ENCODE data around the gene BPTF.

Gene BPTF, protein sequence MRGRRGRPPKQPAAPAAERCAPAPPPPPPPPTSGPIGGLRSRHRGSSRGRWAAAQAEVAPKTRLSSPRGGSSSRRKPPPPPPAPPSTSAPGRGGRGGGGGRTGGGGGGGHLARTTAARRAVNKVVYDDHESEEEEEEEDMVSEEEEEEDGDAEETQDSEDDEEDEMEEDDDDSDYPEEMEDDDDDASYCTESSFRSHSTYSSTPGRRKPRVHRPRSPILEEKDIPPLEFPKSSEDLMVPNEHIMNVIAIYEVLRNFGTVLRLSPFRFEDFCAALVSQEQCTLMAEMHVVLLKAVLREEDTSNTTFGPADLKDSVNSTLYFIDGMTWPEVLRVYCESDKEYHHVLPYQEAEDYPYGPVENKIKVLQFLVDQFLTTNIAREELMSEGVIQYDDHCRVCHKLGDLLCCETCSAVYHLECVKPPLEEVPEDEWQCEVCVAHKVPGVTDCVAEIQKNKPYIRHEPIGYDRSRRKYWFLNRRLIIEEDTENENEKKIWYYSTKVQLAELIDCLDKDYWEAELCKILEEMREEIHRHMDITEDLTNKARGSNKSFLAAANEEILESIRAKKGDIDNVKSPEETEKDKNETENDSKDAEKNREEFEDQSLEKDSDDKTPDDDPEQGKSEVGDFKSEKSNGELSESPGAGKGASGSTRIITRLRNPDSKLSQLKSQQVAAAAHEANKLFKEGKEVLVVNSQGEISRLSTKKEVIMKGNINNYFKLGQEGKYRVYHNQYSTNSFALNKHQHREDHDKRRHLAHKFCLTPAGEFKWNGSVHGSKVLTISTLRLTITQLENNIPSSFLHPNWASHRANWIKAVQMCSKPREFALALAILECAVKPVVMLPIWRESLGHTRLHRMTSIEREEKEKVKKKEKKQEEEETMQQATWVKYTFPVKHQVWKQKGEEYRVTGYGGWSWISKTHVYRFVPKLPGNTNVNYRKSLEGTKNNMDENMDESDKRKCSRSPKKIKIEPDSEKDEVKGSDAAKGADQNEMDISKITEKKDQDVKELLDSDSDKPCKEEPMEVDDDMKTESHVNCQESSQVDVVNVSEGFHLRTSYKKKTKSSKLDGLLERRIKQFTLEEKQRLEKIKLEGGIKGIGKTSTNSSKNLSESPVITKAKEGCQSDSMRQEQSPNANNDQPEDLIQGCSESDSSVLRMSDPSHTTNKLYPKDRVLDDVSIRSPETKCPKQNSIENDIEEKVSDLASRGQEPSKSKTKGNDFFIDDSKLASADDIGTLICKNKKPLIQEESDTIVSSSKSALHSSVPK (N-terminal part only)

DNA sequence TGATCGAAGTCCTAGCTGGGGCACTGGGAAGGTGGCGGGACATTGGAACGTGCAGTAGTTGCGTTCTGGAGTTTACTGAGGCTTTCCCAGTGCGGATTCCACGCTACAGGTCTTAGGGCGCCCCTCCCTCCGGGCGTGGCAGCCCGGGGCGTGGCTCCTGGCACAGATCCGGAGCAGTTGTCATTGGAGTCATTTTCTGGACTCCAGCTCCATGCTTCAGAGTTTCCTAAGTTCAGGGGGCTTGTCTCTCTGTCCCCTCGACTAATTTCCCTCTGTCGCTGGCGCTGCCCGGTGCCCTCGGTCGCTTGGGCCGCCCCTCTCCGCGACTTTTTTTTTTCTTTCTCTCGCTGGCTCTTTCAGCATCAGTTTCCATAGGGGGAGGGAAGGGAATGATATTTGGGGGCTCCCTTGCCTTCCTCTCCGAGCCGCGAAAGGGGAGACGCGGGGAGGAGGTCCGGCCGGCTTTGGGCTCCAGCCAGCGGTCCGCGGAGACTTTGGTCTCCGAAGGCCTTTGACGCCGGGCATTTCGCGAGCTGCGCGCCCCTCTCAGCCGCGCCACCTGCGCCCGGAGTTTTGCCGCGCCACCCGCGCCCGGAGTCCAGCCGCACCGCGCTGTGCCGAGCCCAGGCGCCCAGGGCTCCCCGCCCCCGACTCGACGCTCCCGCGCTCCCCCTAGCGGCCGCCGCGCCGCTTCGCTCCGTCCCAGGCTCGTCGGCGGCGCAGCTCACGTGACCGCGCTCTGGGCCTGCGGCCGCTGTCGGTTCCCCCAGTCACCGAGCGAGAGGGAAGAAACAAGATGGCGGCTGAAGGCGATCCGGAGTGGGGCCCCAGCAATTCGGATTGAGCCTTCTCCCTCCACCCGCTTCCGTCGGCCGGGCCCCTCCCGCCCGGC is at the start of gene BPTF:
TSS of gene BPTF (plus strand) at position 769 of the 892 bp plus-strand sequence. CDS start 222 bp downstream, outside the sequence.
- TF ChIP-seq, protein P1, sequence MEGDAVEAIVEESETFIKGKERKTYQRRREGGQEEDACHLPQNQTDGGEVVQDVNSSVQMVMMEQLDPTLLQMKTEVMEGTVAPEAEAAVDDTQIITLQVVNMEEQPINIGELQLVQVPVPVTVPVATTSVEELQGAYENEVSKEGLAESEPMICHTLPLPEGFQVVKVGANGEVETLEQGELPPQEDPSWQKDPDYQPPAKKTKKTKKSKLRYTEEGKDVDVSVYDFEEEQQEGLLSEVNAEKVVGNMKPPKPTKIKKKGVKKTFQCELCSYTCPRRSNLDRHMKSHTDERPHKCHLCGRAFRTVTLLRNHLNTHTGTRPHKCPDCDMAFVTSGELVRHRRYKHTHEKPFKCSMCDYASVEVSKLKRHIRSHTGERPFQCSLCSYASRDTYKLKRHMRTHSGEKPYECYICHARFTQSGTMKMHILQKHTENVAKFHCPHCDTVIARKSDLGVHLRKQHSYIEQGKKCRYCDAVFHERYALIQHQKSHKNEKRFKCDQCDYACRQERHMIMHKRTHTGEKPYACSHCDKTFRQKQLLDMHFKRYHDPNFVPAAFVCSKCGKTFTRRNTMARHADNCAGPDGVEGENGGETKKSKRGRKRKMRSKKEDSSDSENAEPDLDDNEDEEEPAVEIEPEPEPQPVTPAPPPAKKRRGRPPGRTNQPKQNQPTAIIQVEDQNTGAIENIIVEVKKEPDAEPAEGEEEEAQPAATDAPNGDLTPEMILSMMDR (IDR thresholded peaks at IDR 0.05; ENCODE audit: extremely low read depth, missing control alignments): peak; percentile 94
- DNase-seq (ENCODE audit: low spot score): peak; percentile 94

DNA sequence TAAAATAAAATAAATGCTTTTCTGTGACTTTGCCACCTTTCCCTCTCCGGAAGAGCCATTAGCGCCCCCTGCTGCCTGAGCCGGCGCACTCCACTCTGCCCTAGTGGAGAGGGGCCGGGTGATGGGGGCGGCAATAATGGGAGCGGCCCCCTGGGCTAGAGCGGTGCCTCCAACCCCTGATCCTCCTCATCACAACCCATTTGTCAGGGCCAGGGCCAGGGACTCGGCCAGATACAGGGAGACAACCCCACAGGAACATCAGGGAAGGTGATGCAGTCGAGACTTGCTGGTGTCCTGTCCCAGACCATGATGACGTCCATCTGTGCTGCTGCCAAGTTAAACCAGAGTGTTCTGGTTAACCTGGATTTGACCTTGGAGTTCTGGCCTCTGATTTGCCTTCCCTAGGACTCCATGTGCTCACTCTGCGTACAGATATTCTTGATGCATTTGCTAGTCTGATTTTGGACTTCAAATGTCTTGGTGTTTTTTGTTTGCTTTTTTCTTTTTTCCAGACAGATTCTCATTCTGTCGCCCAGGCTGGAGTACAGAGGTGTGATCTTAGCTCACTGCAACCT is 46.1 kb upstream of the BPTF start:
- DNase-seq (ENCODE audit: low spot score): peak; percentile 42
- TF ChIP-seq, protein P1 (IDR thresholded peaks at IDR 0.05; ENCODE audit: extremely low read depth, missing control alignments): peak; percentile 52

DNA sequence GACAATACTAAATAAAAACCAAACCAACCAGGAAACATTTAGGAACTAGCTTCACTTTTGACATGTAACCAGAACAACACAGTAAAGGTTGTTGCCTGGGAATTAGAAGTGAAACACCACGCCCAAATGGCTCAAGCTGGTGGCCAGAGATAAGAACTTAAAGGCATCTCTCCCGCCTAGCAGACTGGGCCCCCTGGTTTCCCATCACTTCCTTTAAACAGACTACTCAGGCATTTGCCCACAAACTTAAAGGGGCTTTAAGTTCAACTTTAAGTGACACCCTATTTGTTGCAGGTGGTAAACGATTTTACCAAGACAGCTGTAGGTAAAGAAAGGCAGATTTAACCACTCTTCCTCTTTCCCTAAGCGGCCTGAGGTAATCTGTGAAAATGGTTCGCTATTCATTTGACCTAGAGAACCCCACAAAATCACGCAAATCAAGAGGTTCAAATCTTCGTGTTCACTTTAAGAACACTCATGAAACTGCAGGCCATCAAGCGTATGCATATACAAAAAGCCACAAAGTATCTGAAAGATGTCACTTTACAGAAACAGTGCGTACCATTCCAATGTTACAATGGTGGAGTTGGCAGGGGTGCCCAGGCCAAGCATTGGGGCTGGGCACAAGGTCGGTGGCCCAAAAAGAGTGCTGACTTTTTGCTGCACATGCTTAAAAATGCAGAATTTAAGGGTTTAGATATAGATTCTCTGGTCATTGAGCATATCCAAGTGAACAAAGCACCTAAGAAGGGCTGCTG is 40.8 kb upstream of the BPTF start:
- no peak for DNase-seq (ENCODE audit: low spot score)
- TF ChIP-seq, protein P1 (IDR thresholded peaks at IDR 0.05; ENCODE audit: extremely low read depth, missing control alignments): no peak

DNA sequence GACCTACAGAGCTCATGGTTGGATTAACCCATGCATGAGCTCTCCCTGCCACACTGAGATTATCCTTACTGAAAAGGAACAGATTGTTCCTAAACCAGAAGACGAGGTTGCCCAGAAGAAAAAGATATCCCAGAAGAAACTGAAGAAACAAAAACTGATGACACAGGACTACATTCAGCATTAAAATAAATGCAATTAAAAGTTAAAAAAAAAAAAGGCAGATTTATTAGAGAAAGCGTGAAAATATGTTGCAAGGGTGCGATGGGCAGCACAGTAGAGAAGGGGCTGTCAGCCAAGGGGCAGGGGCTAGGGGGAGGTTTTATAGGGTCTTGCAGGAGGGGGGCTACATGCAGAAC is 40.2 kb upstream of the BPTF start:
- TF ChIP-seq, protein P1 (IDR thresholded peaks at IDR 0.05; ENCODE audit: extremely low read depth, missing control alignments): no peak
- DNase-seq (ENCODE audit: low spot score): no peak

DNA sequence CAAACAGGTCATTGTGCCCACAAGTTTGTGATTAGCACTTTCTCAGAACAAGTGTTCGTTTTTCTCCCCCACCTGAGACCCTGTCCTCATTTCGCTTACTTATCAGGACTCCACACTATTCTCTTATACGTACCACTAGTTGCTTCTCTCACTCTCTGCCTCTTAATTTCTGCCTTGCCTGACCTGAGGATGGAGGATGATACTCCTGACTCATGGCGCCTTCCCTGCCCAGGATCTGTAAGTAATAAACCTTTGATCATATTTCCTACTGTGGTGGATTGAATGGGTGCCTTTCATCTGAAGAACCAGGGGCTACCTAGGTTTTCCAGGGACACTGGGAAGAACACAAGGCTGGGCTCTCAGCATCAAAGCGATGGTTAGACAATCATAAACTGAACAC is 39.8 kb upstream of the BPTF start:
- DNase-seq (ENCODE audit: low spot score): no peak
- TF ChIP-seq, protein P1 (IDR thresholded peaks at IDR 0.05; ENCODE audit: extremely low read depth, missing control alignments): no peak

All from GM20000 (cell line).